GM12864 (cell line): ENCODE measurements around the gene ATP6V1D.

Source experiments
- DNase-seq: peaks from one replicate; pipeline ENCODE4 v3.0.0-alpha.2; 2011; ENCODE audit warnings: low read depth
- H3K4me3 ChIP-seq: 2 replicates; pipeline ENCODE4 v1.5.1; 2011; ENCODE audit warnings: mild to moderate bottlenecking, low read depth, low read length, control low read depth
- TF ChIP-seq, protein P1 (sequence below): IDR thresholded peaks from 2 replicates; pipeline ENCODE4 v1.5.1; 2011; ENCODE audit warnings: low read depth, mild to moderate bottlenecking, moderate library complexity, low read length, control low read depth, inconsistent platforms; ENCODE audit errors: missing control alignments

Gene ATP6V1D

DNA sequence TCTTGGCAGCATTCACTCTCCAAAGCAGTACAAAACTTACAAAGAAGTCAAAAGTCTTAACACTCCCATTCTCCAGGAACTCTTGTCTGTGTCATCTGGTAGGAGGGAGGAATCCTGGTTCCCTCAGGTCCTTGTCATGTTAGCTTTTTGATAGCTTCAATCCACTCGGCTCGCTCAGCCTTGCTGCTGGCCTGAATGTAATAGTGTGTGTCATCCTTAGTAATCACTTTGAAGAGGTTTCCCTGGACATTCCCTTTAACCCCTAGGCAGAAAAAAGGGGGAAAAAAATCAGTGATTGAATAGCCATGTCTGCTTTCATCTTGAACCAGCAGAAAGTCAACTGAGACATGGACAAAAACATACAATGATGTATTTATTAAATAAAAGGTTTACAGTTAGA, 27.6 kb upstream of the ATP6V1D start:
- TF ChIP-seq, protein P1, sequence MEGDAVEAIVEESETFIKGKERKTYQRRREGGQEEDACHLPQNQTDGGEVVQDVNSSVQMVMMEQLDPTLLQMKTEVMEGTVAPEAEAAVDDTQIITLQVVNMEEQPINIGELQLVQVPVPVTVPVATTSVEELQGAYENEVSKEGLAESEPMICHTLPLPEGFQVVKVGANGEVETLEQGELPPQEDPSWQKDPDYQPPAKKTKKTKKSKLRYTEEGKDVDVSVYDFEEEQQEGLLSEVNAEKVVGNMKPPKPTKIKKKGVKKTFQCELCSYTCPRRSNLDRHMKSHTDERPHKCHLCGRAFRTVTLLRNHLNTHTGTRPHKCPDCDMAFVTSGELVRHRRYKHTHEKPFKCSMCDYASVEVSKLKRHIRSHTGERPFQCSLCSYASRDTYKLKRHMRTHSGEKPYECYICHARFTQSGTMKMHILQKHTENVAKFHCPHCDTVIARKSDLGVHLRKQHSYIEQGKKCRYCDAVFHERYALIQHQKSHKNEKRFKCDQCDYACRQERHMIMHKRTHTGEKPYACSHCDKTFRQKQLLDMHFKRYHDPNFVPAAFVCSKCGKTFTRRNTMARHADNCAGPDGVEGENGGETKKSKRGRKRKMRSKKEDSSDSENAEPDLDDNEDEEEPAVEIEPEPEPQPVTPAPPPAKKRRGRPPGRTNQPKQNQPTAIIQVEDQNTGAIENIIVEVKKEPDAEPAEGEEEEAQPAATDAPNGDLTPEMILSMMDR, result no peak
- no peak overlapping the region for H3K4me3 ChIP-seq
- no peak for DNase-seq

DNA sequence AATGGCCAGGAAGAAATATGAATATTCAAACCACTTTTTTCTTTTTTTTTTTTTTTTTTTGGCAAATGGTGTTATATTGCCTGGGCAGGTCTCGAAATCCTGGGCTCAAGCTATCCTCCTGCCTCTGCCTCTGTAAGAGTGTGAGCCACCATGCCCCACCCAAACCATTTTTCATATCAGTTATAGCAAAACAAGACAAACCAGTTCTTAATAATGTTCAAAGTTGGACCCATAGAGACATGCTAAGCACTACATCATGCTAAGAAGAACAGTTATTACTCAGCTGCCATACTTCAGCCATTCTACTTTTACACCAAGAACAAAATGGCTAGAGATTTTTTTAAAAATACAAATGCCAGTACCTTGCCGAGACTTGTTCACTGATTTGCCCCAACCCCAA, 26.0 kb upstream of the ATP6V1D start:
- TF ChIP-seq, protein P1, result no peak
- DNase-seq, result no peak
- no peak overlapping the region for H3K4me3 ChIP-seq

DNA sequence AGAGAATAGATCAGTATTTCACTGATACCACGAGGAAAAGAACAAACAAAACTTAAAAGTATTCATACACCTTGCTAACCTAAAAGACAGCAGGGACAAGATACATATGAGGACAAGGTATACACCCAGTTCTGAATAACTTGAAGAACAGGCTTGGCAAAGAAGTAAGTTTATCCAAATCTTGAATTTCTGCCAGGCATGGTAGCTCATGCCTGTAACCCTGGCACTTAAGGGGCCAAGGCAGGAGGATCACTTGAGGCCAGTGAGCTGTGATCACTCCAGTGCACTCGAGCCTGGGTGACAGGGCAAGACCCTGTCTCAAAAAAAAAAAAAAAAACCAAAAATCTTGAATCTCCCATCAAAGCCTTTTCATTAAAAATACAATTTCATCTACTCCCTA, 25.5 kb upstream of the ATP6V1D start:
- H3K4me3 ChIP-seq, result no peak overlapping the region
- no peak for DNase-seq
- TF ChIP-seq, protein P1, result no peak

DNA sequence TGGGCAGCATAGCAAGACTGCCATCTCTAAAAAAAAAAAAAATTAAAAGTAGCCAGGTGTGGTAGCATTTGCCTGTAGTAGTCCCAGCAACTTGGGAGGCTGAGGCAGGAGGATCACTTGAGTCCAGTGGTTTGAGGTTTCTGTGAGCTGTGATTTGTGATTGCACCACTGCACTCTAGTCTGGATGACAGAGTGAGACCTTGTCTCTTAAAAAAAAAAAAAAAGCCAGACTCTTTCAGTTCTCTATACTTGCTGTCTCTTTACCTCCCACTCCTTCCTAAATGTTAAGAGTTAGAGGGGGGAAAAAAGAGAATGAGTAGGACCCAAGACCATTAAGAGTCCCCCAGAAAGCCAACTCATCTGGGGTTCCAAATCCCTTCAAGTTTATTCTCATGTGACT, 18.3 kb upstream of the ATP6V1D start:
- H3K4me3 ChIP-seq, result no peak overlapping the region
- DNase-seq, result no peak
- TF ChIP-seq, protein P1, result no peak

DNA sequence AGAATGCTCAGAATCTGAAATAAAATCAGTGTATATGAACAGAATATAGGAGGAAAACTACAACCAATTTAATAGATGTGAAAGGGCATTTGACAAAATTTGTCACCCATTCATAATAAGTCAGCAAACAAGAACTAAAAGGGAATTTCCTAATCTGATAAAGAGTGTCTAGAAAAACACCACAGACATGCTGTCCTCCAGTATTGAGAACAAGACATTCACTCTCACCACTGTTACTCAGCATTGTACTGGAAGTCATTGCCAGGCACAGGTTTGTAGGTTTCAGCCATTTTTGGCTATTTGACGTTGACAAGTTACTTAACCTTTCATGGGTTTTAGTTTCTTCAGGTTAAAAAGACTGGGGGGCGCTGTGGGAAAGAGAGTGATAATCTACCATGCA, 13.7 kb upstream of the ATP6V1D start:
- H3K4me3 ChIP-seq, result no peak overlapping the region
- DNase-seq, result no peak
- TF ChIP-seq, protein P1, result peak; percentile 2

DNA sequence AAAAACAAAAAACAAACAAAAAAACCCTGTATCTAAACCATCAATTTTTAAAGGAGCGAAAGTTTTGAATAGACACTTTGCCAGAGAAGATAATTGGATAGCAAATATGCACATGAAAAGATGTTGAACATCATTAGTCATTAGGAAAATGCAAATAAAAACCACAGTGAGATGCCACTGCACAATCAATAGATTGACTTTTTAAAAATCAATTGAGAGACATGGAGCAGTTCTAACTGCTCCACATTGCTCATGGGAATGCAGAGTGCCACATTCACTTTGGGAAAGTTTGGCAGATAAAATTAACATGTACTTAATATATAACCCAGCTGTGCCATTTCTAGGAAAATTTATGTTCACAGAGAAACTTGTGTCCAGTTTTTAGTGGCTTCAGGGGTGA, 13.2 kb upstream of the ATP6V1D start:
- DNase-seq, result no peak
- H3K4me3 ChIP-seq, result no peak overlapping the region
- TF ChIP-seq, protein P1, result no peak

DNA sequence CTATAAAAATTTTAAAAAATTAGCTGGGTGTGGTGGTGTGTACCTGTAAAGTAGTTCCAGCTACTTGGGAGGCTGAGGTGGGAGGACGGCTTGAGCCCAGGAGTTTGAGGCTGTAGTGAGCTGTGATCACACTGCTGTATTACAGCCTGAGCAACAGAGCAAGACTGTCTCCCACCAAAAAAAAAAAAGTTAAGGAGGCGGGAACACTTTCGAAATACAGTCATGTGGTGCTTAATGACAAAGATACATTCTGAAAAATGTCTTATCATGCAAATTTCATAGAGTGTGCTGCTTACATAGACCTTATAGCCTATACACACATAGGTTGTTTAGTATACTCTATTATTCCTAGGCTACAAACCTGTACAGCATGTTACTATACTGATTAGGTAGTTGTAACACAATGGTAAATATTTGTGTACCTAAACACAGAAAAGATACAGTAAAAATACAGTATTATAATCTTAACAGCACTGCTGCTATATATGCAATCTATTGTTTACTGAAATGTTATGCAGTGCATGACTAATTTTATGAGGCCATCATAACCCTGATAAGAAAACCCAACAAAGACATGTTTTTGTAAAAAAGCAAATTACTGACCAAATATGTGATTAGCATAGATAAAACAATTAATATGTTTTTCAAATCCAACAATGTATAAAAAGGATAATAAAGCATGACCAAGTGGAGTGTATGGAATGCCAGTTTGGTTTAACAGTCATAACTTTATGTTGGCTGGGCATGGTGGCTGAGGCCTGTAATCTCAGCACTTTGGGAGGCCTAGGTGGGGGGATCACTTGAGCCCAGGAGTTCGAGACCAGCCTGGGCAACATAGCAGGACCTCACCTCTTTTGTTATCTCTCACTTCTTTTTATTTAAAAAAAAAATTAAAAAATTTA, 11.9 kb upstream of the ATP6V1D start:
- TF ChIP-seq, protein P1, result no peak
- no peak overlapping the region for H3K4me3 ChIP-seq
- no peak for DNase-seq
